Left colon (tissue), 2 donors: ENCODE data around the gene ASS1. TPM values are rescaled to one million over a fixed set of nuclear protein-coding genes. Genes with fewer than 3 reads are reported as not detected.

Experiments used
- ATAC-seq: fragments of 200-7000 bp; cut with Tn5 transposase; one replicate; pipeline ENCODE4 v1.9.1; 2020; ENCODE audit warnings: mild to moderate bottlenecking, moderate library complexity
- DNase-seq, 2 donors: peaks; one replicate each; pipeline ENCODE4 v3.0.0-alpha.2; 2020
- intact Hi-C, 2 donors: fragments of 100-400 bp; cut with DNase I in 1 of 2; cut with micrococcal nuclease in 1 of 2; formaldehyde crosslinking; loops; one replicate each; pipeline versions ENCODE4 v1.11.2 to v1.14.0; 2022; cut with DNase I, micrococcal nuclease
- total RNA-seq, 2 donors: library from RNA; stranded (reverse); fragmentation: NEBNext Ultra II Directional; extraction: Animal tissue kit (Norgen Biotek cat#: 25700); gene quantifications; one replicate each; pipeline ENCODE4 v1.2.1, GENCODE V29; 2021
- donor health status: DM: no; HTN: no; CAD: no.
- donor health status: DM: yes; HTN: yes; CAD: no.

Gene ASS1
- total RNA-seq, 2 donors from 2014 or later, result 264 to 515 TPM

DNA sequence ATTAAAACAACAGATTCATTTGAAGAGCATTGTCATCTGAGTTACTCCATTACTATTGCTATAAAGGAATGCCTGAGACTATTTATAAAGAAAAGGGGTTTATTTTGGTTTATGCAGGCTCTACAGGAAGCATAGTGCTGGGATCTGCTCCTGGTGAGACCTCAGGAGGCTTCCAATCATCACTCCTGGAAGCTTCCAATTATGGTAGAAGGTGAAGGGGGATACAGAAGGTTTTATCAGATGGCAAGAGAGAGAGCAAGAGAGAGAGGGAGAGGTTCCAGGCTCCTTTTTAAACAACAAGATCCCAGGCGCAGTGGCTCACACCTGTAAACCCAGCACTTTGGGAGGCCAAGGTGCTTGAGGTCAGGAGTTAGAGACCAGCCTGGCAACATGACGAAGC lies 63.5 kb downstream of the ASS1 start:
- ATAC-seq, result no peak

DNA sequence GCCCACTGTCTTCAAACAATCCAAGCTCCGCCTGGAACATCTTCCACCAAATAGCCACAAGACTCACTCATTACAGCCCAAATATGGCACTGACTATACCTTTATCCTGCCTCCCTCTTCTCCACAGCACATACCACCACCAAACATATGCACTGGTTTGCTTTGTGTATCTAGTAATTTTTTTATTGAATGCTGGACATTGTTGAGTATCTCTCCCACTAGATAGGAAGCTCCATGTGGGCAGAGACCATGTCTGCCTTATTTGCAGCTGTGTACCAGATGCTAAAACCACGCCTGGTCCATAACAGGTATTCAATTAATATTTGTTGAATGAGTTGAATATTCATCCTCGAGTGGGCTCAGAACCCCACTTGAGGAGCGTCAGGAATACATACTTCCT lies 67.4 kb downstream of the ASS1 start:
- intact Hi-C loops, result no loop called here
- DNase-seq, result no peak
- ATAC-seq, result no peak

More for the DNA sequence above, 63.5 kb downstream of the ASS1 start:
- intact Hi-C loops, result no loop called here
- DNase-seq, result no peak

DNA sequence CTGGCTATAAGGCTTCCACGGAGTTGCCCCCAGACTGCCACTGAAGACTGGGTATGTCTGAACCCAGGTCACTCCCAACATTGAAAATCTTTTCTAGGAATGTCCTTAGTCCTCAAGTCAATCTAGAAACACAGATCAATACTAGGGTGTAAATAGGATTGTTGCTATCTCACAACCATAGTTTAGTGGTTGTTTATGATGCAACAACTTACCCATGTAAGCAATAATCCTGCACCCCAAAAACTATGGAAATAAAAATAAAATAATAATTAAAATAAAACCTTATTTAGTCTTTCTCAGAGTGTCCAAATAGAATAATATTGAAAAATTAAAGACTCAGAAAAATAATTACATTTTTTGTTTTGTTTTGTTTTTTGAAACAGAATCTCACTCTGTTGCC lies 68.3 kb downstream of the ASS1 start:
- DNase-seq (no peak), ATAC-seq (no peak)
- intact Hi-C loops, result no loop called here

GRCh38 chr9:130518233-130518632 lies 73.5 kb downstream of the ASS1 start:
- ATAC-seq, result no peak

GRCh38 chr9:130518943-130519799 lies 74.4 kb downstream of the ASS1 start:
- no peak for DNase-seq
- intact Hi-C loops, result no loop called here
- ATAC-seq, result no peak

More at GRCh38 chr9:130518233-130518632, 73.5 kb downstream of the ASS1 start:
- intact Hi-C loops, result no loop called here
- no peak for DNase-seq

DNA sequence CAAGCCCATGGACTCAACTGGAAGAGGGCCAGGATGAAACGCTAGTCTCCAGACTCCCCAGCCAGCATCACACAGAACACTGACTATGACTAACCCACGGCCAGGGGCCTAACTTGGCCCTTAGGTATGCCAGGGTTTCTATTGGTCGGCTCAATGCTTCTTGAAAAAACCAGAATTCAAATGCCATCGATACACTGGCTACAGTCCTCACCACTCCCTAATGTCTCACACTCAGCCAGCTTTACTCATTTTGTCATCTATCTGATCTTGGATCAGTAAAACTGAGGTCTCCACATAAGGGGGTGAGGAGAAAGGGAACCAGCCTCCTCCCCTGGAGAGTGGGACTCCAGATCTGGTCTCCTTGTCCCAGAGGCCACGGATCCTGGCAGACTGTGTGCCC lies 75.2 kb downstream of the ASS1 start:
- intact Hi-C loops, result no loop called here
- no peak for DNase-seq
- ATAC-seq, result no peak

GRCh38 chr9:130521715-130522114 lies 77.0 kb downstream of the ASS1 start:
- intact Hi-C loops, result no loop called here
- ATAC-seq (no peak), DNase-seq (no peak)

DNA sequence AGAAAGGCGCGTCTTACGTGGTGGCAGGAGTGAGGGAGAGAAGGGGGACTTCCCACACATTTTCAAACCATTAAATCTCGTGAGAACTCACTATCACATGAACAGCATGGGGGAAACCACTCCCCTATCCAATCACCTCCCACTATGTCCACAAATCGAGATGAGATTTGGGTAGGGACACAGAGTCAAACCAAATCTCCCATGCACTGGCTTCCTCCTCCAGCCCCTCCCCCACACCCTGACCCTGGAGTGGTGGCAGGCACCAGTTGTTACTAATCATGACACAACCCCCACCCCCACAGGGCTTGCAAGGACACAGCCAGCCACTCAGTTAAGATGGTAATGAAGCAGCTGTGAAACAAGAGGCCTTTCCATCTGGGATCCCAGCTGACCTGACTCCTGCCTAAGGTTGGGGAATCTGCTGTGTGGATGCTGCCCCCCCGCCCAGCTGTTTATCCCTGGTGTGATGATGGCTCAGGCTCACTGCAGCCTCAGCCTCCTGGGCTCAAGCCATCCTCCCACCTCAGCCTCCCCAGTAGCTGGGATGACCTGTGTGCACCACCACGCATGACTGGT lies 77.6 kb downstream of the ASS1 start:
- intact Hi-C loops, result no loop called here
- DNase-seq (no peak), ATAC-seq (no peak)

- no peak for ATAC-seq
- DNase-seq, result no peak
- intact Hi-C loops, result no loop called here
These were observed 79.2 kb downstream of the ASS1 start for GRCh38 chr9:130523921-130524320.

- ATAC-seq (no peak), DNase-seq (no peak)
- intact Hi-C loops, result no loop called here
These were observed 81.6 kb downstream of the ASS1 start for GRCh38 chr9:130526193-130526853.

DNA sequence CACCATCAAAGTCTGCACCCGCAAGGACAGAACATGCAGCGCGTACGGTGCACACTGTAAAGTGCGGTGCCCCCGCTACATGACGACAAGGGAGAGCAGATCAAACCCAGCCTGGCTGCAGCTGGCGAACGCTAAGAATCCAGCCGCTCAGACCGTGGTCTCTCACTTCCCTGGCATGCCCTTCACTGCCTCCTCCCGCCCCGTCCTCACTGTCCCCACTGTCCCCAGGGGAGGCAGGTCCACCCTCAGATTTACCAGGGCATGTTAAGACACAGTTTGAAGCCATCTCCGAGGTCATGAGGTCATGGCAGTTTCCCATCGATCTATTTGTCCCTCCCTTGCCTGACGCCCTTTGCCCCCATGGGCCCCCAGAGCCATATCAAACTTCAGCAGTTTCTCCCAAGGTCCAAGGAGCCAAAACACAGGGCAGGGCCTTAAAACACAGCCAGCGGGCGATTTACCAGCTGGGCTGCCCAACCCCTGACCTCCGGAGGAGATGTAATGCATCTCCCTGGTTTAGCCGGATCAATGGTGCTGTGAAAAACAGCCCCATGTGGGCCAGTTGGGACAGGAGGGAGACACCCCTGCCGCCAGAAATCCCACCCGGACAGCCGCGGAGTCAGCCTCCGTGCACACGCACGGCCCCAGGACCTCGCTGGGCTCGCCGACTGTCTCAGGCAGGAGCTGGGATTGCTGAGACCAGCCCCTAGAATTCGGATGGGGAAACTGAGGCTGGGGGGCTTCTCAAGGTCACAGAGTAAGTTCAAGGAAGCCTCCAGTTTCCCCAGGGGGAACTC lies 82.3 kb downstream of the ASS1 start:
- intact Hi-C loops, result no loop called here
- no peak for DNase-seq
- ATAC-seq, result no peak

DNA sequence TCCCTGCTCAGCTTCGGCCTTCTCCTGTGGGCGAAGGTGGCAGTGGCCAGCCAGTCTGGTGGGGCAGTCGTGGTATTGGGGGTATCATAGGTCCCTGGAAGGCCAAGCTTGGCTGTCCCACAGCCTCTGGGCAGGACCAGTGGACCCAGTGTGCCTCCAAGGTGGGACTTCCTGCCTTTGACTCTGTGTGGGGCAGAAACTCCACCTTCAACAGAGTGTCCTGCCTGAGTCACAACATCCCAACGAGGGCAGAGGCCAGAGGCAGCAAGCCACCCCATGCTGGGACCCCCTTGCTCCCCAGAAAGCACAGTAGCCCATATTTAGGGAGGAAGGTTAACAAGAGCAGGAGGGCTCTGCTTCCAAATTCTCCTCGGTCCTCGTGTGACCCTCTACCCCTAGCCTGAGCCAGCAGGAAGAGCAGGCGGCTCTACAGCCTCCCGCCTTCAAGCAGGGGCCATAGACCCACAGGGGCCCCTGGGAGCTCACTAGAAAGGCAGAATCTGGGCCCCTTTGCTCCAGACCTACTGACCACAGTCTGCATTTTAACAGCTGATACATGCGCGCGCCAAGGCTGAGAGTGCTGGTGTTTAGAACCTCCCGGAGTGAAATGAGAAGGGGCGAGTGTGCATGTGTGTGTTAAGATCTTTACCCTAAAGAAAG lies 83.0 kb downstream of the ASS1 start:
- intact Hi-C loops, result no loop called here
- ATAC-seq (no peak), DNase-seq (no peak)

DNA sequence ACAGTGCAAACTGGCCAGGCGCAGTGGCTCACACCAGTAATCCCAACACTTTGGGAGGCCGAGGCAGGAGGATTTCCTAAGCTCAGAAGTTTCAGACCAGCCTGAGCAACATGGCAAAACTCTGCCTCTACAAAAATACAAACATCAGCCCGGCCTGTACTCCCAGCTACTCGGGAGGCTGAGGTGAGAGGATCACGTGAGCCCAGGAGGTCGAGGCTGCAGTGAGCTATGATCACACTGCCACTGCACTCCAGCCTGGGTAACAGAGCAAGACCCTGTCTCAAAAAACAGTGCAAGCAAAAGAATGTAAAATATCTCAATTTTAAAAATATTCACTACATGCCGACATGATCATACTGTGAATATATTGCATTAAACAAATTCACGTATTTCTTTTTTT lies 83.9 kb downstream of the ASS1 start:
- intact Hi-C loops, result no loop called here
- DNase-seq (no peak), ATAC-seq (no peak)

GRCh38 chr9:130530938-130531337 lies 86.2 kb downstream of the ASS1 start:
- no peak for DNase-seq
- no peak for ATAC-seq
- intact Hi-C loops, result no loop called here

GRCh38 chr9:130531670-130532069 lies 86.9 kb downstream of the ASS1 start:
- intact Hi-C loops, result no loop called here
- DNase-seq (no peak), ATAC-seq (no peak)

GRCh38 chr9:130532426-130533080 lies 87.8 kb downstream of the ASS1 start:
- intact Hi-C loops, result no loop called here

GRCh38 chr9:130535818-130536521 lies 91.2 kb downstream of the ASS1 start:
- ATAC-seq (no peak), DNase-seq (no peak)
- intact Hi-C loops, result no loop called here

More at GRCh38 chr9:130532426-130533080, 87.8 kb downstream of the ASS1 start:
- ATAC-seq, result no peak
- no peak for DNase-seq

DNA sequence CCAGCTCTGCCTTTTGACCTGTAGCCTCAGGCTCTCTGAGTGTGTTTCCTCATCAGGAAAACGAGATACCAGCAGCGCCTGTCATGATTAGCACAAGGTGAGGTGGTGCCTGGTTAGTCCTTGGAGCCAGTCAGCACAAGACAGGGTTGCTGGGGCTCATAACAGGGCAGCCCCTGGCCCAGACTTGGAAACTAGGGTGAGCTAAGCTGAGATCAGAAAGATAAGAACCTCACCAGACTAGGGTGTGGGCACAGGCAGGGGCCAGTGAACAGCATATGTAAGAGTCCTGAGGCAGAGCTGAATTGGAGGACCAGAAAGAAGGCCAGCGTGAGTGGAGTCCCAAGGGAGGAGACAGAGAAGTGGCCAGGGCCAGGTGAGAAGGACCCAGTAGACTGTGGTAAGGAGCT lies 91.9 kb downstream of the ASS1 start:
- ATAC-seq (no peak), DNase-seq (no peak)
- intact Hi-C loops, result no loop called here
